ENCODE measurements around the gene TOR1A.

DNA sequence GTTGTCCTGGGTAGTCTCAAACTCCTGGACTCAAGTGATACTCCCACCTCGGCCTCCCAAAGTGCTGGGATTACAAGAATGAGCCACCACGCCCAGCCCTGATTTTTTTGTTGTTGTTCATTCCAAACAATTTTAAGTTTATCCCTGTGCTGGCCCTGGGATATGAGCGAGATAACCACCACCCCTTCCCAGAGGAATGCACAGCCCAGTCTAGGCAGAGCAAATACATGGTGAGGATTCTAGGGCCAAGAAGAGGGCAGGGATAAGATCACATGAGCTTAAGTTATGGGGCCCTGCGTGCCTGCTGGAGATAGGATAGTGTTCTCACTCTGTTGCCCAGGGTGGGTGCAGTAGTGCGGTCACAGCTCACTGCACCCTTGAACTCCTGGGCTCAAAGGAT lies 42.0 kb downstream of the TOR1A start:
- TF ChIP-seq, protein P1, sequence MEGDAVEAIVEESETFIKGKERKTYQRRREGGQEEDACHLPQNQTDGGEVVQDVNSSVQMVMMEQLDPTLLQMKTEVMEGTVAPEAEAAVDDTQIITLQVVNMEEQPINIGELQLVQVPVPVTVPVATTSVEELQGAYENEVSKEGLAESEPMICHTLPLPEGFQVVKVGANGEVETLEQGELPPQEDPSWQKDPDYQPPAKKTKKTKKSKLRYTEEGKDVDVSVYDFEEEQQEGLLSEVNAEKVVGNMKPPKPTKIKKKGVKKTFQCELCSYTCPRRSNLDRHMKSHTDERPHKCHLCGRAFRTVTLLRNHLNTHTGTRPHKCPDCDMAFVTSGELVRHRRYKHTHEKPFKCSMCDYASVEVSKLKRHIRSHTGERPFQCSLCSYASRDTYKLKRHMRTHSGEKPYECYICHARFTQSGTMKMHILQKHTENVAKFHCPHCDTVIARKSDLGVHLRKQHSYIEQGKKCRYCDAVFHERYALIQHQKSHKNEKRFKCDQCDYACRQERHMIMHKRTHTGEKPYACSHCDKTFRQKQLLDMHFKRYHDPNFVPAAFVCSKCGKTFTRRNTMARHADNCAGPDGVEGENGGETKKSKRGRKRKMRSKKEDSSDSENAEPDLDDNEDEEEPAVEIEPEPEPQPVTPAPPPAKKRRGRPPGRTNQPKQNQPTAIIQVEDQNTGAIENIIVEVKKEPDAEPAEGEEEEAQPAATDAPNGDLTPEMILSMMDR (IDR thresholded peaks at IDR 0.05), result no peak
- no peak for TF ChIP-seq POLR2A (IDR thresholded peaks at IDR 0.05)
